SH-SY5Y (cell line): Measurements from ENCODE around the gene EIF3F.

Experiments
- GATA2 ChIP-seq: IDR thresholded peaks from 2 replicates; pipeline ENCODE4 v1.6.1; 2011; ENCODE audit warnings: mild to moderate bottlenecking, low read depth, low read length
- GATA3 ChIP-seq: IDR thresholded peaks from 2 replicates; pipeline ENCODE4 v1.6.1; 2011; ENCODE audit warnings: low read depth, mild to moderate bottlenecking, low read length, moderate library complexity

DNA sequence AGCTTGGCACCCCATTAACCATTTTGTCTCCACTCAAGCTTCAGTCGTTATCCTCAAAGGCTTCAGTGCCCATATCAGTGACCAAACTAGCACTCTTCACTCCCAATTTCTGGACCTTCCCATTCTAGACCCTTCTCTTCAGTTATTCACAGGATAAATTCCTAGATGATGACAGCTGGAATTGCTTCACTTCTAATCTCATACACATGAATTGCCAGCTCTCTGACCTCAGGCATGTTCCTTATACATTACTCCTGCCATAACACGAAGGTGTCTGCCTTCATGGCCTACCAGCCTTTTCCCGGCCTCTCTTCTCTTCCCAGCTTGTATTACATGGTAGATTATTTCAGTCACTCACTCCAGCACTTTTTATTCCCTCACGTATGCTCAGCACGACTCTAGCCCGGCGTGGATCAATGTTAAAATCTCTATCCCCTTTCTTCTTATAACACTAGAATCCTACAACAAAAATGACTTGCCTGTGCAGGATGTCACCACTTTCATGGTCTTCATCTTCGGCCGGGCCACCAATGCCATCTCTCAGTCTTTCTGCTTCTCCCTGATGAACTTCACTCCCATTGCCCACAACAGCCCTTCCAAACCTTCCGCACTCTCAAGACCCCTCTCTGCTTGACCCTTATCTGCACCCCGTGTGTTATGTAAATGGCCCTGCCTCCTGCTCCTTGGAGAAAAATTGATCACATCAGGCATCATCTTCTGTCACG lies 36.9 kb downstream of the EIF3F start:
- no peak for TF ChIP-seq GATA3
- no peak for TF ChIP-seq GATA2
